CMK (cell line): ENCODE results near the gene SEMA4G.
"Not testable (repeated sequence)": the region's sequence is repeated elsewhere in the genome, so short reads cannot be mapped to it uniquely, and the experiment has no call there.

Experiments used
- DNase-seq: peaks from one replicate; pipeline ENCODE4 v3.0.0-alpha.2; 2010; ENCODE audit warnings: low read depth

The SEMA4G gene

DNA sequence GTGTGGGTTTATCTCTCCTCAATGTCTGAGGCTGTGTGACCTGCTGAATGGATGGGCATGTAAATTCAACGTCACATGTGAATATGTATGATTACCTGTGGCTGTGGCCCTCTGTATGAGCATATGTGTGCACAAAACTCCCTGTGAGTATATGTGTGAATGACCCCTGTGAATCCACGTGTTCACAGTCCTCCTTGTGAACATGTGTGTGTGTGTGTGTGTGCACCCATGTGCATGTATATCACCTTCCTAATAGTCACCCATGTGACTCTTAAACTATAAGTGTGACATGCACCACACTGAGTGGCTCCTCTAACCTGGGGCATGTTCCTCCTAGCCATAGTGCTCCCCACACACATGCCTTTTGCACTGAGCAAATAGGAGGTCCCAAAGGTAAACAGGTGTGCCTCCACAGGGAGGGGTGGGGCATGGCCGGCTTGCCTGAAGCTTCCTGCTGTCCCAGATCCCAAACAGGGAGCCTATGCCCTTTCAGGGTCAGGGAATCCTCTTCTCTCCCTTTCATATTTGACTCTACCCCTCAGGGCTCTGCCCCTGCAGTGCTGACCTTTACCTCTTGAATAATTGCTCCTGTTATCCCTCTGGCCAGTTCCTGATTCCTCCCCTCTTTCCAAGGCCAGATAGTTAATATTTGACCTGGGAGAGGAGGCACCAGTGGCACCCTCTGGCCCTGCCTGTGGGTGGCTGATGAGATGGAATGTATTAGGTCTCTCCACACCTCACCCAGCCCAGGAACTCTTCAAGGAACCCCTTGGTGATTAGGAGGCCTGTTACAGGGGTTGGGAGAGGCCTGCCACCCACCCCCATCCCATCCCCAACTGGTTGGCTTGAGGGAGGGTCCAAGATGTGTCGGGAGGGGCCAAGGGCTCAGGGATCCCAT lies 1.9 kb downstream of the SEMA4G start:
- no peak for DNase-seq

DNA sequence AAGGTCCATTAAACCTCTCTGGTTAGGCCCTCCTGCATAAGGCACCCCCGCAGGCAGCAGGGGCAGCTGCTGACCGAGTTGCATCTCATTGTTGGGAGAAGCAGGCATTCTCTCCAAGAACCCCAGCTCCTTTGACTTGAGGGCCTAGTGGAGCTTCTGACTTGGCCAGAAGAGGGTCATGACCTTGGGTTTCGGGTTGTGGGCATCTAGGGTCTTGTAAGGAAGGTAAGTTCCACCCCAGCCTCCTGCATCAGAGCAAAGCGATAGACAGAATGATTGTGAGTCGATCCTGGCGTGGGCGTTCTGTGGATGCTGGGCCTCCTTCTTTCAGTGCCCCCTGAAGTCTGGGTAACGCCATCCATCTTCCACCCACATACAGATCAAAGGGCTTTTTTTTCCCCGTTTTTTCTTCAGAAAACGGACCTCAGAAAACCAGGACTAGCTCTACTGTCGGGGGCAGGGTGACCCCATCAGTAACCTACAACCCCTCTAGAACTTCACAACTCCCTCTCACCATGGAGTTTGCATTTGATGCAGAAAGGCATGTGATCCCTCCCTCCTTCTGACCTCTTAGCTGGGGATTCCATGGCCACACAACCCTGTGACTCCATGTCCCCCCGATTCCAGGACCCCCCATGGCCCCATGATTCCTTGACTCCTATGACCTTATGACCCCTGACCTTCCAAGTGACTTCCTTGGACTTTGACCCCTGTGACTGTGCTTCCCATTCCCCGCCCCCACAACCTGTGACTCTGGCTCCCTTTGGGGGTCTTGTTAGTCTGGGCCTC lies 3.0 kb downstream of the SEMA4G start:
- DNase-seq, result no peak

DNA sequence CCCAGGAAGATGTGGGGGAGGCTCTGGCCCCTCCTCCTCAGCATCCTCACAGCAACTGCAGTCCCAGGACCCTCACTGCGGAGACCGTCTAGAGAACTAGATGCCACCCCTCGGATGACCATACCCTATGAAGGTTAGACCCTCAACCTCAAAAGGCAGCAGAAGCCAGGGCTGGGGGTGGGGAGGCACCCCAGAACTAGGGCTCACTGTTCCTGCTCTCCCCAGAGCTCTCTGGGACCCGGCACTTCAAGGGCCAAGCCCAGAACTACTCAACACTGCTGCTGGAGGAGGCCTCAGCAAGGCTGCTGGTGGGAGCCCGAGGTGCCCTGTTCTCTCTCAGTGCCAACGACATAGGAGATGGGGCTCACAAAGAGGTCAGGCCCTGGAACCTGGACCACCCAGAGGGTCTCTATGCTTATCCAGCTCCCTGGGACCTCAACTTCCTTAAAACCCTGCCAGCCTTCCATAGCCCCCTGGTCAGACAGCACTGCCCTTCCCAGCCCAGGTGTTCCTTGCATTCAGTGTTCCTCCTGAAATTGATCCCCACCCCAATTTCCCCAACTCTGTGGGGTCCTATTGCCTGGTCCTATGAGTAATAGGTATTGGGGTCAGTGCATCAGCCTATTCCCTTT lies 3.7 kb downstream of the SEMA4G start:
- DNase-seq, result no peak

DNA sequence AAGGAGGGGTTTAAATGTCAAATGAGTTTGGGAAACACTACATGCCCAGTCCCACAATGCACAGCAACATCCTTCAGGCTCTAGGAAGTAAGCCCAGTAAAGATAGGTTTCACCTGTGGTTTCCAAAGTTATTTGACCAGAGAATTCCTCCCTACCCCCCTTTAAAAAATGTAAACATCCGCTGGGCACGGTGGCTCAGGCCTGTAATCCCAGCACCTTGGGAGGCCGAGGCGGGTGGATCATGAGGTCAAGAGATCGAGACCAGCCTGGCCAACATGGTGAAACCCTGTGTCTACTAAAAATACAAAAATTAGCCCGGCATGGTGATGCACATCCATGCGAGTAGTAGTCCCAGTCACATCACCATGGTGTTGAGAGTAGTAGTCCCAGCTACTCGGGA lies 6.1 kb downstream of the SEMA4G start:
- not testable (repeated sequence) for DNase-seq

DNA sequence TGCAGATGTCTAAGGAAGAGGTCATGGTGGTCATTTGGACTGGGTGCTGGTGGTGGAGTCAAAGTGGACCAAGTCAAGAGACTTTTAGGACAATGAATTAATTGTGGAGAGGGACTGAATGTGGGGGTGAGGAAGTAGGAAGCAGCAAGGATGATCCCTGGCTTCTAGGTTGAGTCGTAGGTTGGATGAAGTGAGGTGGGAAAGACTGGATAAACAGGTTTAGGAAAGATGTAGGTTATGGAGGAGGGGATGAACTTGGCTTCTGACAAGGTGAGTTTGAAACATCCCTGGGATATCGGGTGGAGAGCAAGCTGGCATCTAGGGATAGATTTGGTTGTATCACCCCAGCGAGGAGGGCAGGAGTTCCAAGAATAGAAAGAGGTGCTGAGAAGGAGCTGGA lies 7.6 kb downstream of the SEMA4G start:
- DNase-seq, result no peak

DNA sequence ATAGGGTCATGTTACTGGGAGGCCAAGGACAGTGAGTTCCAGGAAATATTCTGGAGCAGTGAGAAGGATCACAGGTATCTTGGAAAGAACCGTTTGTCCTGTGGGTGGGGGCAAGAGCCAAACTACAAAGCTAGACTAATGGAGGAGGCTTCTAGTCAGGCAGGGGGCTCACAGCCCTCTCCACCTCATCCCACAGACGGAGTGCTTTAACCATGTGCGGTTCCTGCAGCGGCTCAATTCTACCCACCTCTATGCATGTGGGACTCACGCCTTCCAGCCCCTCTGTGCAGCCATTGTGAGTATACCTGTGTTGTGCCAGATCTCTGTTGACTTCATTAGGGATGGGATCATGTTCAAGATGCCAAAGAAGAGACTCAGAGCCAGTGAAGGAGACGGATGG lies 8.1 kb downstream of the SEMA4G start:
- no peak for DNase-seq

DNA sequence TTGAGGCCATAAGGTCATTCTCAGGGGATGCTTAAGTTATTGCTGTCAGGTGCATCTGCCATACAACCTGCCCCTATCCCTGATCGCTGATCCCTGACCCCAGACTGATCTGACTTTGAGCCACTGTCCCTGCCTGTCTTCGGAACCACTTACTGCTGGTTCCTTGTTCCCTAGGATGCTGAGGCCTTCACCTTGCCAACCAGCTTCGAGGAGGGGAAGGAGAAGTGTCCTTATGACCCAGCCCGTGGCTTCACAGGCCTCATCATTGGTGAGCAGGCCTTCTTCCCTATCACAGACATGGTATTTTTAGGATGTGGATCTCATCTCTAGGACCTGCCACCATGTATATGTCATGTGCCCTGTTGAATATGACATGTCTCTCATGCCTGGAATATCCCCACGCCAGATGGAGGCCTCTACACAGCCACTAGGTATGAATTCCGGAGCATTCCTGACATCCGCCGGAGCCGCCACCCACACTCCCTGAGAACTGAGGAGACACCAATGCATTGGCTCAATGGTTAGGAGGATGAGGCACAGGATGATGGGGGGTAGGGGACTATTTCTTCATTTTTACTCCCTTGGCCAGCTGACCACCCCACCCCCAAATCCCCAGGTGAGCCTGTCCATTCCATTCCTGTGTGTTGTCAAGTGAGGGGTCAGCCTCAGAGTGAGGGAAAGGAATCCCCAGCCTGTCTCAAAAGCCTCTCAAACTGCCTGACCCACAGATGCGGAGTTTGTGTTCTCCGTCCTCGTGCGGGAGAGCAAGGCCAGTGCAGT lies 9.0 kb downstream of the SEMA4G start:
- DNase-seq, result no peak

DNA sequence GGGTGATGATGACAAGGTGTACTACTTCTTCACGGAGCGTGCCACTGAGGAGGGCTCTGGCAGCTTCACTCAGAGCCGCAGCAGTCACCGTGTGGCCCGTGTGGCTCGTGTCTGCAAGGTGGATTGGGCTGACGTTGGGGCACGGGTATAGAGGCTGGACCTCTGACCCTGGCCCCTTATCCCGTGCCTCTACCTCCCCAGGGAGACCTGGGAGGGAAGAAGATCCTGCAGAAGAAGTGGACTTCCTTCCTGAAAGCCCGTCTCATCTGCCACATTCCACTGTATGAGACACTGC lies 9.5 kb downstream of the SEMA4G start:
- DNase-seq, result no peak

DNA sequence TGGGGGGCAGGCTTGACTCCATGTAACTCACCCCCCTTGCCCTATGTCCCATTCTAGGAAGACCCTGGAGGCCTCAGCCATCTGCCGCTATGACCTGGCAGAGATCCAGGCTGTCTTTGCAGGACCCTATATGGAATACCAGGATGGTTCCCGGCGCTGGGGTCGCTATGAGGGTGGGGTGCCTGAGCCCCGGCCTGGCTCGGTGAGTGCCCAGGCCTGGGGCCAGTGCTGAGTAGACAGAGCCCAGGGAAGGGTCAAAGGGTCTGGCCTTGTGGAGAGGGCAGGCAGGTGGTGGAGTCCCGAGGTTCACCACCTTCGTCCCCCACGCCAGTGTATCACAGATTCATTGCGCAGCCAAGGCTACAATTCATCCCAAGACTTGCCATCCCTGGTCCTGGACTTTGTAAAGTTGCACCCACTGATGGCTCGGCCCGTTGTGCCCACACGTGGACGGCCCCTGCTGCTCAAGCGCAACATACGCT lies 10.5 kb downstream of the SEMA4G start:
- DNase-seq, result no peak

DNA sequence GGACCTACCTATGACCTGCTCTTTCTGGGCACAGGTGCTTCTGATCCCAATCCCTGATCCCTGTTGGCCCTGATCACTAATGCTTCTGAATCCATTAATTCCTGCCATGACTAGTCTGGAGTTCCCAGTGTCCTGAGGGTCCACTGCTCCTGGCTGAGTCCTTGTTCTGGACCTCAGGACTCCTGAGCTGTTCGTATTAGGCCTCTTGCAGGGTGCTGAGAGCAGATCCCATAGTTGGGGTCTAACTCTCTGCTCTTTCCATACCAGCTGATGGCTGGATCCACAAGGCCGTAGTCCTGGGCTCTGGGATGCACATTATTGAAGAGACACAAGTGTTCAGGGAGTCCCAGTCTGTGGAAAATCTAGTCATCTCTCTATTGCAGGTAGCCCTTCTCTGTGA lies 11.0 kb downstream of the SEMA4G start:
- DNase-seq, result no peak

DNA sequence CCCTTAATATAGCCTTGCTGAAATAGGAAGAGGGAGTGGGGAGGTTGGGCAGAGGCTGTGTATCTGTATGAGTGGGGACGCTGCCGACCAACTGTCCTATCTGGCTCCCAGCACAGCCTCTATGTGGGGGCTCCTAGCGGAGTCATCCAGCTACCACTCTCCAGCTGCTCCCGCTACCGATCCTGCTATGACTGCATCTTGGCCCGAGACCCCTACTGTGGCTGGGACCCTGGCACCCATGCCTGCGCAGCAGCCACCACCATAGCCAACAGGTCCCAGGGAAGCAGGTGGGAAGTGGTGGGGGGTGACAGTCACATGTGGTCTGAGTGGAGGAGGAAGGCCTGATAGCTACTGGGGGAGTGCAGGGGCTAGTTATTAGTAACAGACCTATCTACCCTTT lies 11.4 kb downstream of the SEMA4G start:
- DNase-seq, result no peak

DNA sequence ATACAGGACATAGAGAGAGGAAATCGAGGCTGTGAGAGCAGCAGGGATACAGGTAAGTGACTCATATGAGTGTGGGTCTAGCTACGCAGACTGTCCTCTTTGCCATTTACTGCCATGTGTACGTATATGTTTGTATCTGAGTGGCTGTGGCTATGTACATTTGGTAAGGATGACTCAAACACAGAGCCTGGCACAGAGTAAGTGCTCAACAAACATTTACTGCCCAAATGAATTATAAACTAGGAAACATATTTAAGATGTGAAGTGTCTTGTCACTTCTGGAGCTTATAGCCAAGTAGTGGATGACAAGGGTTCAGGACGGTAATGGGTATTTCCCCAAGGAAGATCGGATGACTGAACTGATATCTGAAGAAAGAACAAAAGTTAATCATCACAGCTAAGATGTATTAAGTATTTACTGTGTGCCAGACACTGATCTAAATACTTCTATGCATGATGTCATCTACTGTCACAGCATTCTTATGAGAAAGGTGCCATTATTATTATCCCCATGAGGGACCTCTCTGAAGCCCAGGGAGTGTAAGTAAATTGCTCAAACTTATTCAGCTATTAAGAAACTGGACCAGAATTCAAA lies 12.0 kb downstream of the SEMA4G start:
- no peak for DNase-seq

DNA sequence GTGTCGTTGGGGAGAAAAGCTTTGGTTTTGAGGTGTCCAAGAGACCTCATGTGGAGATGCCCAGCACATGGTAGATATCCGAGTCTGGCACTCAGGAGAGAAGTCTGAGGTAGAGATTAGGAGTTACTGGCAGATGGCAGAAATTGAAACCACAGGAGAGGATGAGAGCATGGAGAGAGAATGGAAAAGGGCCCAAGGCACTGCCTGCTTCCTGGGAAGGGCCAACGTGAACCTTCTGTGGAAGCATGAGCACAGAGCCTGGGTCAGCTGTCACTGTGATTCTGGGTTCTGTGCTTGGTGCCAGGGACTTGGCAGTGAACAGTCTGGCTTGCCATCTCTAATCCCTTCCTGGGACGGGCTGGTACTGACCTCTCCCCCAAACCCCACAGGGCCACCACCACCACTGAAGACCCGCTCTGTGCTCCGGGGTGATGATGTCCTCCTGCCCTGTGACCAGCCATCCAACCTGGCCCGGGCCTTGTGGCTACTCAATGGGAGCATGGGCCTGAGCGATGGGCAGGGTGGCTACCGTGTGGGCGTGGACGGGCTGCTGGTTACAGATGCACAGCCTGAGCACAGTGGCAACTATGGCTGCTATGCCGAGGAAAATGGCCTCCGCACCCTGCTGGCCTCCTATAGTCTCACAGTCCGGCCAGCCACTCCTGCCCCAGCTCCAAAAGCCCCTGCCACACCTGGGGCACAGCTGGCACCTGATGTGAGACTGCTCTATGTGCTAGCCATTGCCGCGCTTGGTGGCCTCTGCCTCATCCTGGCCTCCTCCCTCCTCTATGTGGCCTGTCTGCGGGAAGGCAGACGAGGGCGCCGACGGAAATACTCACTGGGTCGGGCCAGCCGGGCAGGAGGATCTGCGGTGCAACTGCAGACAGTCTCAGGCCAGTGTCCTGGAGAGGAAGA lies 13.9 kb downstream of the SEMA4G start:
- DNase-seq, result no peak

DNA sequence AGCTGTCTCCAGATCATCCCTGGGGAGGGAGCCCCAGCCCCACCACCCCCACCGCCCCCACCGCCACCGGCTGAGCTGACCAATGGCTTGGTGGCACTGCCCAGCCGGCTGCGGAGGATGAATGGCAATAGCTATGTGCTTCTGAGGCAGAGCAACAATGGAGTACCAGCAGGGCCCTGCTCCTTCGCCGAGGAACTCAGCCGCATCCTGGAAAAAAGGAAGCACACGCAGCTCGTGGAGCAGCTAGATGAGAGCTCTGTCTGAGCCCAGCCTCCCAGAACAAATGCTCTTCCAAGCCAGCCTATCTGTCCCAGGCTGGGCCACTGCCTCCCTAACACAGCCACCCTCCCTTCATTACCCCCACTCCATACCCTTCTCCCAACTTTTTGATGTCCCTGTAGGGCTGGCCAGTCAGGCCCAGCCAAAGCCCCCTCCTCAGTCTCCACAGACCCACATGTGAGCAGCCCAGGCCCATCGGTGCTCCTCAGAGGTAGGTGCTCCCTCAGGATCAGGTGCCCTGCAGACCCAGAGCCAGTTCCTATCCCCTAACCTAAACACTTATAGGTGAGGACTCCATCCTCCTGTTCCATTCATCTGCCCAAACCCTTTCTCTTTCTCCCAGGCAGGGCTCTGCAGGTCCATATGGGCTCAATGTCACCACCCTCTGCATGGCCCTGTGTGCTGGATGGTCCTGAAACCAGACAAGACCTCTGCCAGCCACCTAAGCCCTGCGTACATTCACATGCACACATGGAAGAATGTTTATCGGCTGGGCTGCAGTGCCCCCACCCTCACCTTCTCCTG lies 14.8 kb downstream of the SEMA4G start:
- no peak for DNase-seq

DNA sequence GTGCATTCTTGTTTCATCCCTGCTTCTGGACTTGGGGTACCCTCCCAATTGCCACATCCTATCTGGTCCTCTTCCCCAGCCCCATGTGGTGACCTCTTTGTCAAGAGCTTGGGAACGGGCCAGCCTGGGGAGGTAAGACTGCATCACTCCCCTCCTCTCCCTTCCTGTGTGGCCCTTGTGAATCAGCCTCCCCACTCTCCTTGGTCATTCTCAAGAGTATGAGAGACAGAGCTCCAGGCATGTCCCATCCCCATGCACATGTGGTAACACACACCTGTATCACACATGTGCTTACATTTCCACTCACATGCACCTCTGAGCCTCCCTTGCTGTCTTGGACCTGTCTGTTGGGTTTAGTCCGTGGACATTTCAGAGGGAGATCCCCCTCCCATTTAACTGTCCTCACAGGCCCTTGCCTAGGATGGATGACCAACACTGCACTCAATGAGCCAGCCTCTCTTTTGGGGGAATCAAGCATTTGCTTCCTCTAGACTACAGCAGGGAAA lies 15.4 kb downstream of the SEMA4G start:
- no peak for DNase-seq

DNA sequence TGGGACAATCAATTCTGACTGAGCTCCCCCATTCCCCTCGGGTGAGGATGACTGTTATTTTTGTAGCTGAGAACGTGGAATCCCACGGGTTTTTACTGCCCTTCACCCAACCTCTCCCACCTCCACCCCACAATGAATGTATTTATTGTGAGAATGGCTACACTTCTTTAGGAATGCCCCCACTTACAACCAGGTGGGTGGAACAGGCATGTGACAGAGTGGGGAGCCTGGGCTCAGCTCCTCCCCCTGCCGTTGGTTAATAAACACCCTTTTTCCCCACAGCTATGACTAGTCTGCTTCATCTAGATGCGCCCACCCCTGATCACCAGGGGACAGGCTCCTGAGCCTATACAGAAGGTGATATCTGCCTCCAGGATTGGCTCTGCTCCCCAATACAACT lies 16.0 kb downstream of the SEMA4G start:
- DNase-seq, result no peak

DNA sequence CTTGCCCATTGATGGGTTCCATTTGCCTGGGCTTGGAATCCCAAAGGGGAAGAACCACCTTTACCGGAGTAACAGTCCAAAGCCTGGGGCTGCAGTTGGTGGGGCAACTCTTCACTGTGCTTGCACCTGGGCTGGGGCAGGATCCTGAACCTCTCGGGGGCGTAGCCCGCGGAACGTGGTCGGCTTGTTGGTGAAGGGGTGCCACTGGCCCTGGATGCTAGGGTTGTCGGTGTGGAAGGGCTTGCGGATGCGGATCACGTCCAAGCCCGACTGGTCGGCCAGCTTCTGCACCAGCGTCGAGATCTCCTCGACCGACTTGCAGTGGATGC lies 17.3 kb downstream of the SEMA4G start:
- no peak for DNase-seq

DNA sequence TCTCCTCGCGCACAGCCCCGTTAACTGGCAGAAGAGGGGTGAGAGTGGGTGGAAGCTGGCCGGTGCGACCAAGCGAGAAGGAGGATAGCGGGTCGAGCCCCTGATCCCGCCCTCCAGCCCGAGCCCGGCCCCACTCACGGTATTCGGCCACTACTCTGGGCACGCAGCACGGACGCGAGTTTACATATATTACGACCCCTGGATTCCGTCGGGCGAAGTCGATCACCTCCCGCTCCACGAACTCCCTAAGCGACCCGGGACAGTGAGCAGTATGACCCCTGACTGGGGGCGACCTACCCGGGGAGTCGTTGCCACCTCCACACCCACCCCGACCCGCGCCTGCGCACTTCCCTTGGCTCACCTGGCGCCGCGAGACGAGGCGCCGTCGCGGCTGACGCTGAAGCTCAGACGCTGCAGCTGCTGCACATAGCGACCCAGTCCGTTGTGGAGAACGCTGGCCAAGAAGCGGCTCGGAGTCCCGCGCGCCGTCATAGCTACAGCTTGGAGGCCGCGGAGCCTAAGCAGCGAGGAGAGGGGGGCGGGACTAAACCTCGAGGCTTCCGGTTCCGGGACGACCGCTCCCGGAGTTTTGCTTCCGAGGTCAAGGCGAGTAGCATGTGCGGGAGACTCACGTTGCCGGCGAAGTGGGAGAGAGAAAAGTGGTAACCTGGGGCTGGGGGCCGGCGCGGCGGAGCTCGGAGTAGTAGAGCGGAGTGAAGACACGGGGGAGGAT lies 17.8 kb downstream of the SEMA4G start, which contains the start of the genes MRPL43 and TWNK:
Gene MRPL43, minus strand, starts transcription at position 546 of the 733 bp plus-strand sequence. Its CDS starts 54 bp downstream, at position 492.
Gene TWNK, plus strand, starts transcription at position 592 of the 733 bp plus-strand sequence. CDS start 668 bp downstream, outside the sequence.
- peak; percentile 73 for DNase-seq

DNA sequence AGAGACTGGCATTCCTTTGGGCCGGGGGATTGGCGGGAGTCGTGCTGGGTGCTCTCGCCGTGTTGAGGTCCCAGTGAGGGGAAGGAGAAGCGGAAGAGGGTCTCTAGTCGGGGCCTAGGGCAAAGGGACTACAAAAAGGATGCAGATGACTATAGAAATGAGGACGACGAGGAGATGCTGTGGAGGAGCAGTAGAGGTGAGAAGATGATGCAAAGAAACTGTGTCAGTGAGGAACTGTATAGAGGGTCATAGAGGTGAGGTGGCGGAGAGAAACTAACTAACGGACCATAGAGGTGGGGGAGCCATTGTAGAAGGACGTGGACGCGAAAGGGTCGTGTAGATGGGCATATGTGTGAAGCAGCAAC lies 18.4 kb downstream of the SEMA4G start:
- no peak for DNase-seq
